A549 (cell line): ENCODE results near the gene CACTIN. TPM values are rescaled to one million over a fixed set of nuclear protein-coding genes. Genes with fewer than 3 reads are reported as not detected.

Experiments
- ATAC-seq, 2 experiments: fragments of 200-7000 bp in 1 of 2; fragments of >200 bp in 1 of 2; cut with Nextera tagmentation in 1 of 2; cut with Tn5 transposase in 1 of 2; 3 replicates each; pipeline versions ENCODE4 v1.8.0 to v1.9.1; 2018 to 2020; ENCODE audit warnings: mild to moderate bottlenecking in 1 of 2, moderate library complexity in 1 of 2
- CTCF ChIA-PET: fragments of 300-600 bp; sonication (Branson Sonifier 250); formaldehyde crosslinking; extraction: SDS; loops from one replicate; lab custom pipeline; 2021; ENCODE audit warnings: antibody characterized with exemption, inconsistent platforms; lab: Yijun Ruan, JAX
- POLR2A ChIA-PET: fragments of 350-600 bp; formaldehyde crosslinking; extraction: SDS; loops from one replicate; lab custom pipeline; 2021; ENCODE audit warnings: antibody characterized with exemption, inconsistent platforms; lab: Yijun Ruan, JAX
- DNase-seq, 2 experiments: peaks; one replicate each; pipeline versions ENCODE4 v3.0.0 to v3.0.0-alpha.2; 2011 to 2016; ENCODE audit warnings: low read depth in 1 of 2, low spot score in 1 of 2
- FAIRE-seq: peaks from 2 replicates; lab custom pipeline; 2011; peaks lifted over from hg19 to GRCh38; lab: Jason Lieb, UNC
- H3K27ac ChIP-seq, 2 experiments: fragments of >200 bp; sonication (Bioruptor Twin); formaldehyde crosslinking; 3 replicates each; pipeline ENCODE4 v1.5.1; 2016 to 2017
- H3K4me1 ChIP-seq: fragments of >200 bp; sonication (Bioruptor Twin); formaldehyde crosslinking; 3 replicates; pipeline ENCODE4 v1.6.1; 2016
- H3K4me2 ChIP-seq: fragments of >200 bp; sonication (Bioruptor Twin); formaldehyde crosslinking; 3 replicates; pipeline ENCODE4 v1.6.1; 2016
- H3K4me3 ChIP-seq: fragments of >200 bp; sonication (Bioruptor Twin); formaldehyde crosslinking; 3 replicates; pipeline ENCODE4 v1.5.1; 2016
- H3K9me3 ChIP-seq: fragments of >200 bp; sonication (Bioruptor Twin); formaldehyde crosslinking; 3 replicates; pipeline ENCODE4 v1.6.1; 2016
- CBX8 ChIP-seq: fragments of 200-600 bp; sonication (generic); IDR thresholded peaks from 2 replicates; pipeline ENCODE4 v1.6.1; 2016
- CEBPB ChIP-seq, 2 experiments: fragments of >200 bp in 1 of 2; sonication (Bioruptor Twin) in 1 of 2; formaldehyde crosslinking in 1 of 2; IDR thresholded peaks; 2 replicates each; pipeline ENCODE4 v1.6.1; 2012 to 2016
- CHD4 ChIP-seq: fragments of 200-600 bp; sonication (generic); IDR thresholded peaks from 2 replicates; pipeline ENCODE4 v1.6.1; 2016; ENCODE audit warnings: antibody characterized with exemption, mild to moderate bottlenecking, borderline replicate concordance
- EHF ChIP-seq: fragments of 250-450 bp; sonication (Bioruptor Pico); IDR thresholded peaks from 2 replicates; pipeline ENCODE4 v1.5.0; 2020; ENCODE audit warnings: mild to moderate bottlenecking
- ESRRA ChIP-seq: fragments of 150-350 bp; IDR thresholded peaks from 2 replicates; pipeline ENCODE4 v1.6.1; 2014; ENCODE audit warnings: mild to moderate bottlenecking, low read length, borderline replicate concordance
- FOSB ChIP-seq: fragments of 250-450 bp; sonication (Bioruptor Pico); IDR thresholded peaks from 2 replicates; pipeline ENCODE4 v1.5.0; 2020; ENCODE audit warnings: mild to moderate bottlenecking, moderate library complexity
- GATA3 ChIP-seq: IDR thresholded peaks from 2 replicates; pipeline ENCODE4 v1.6.1; 2012; ENCODE audit warnings: borderline replicate concordance
- HEYL ChIP-seq: fragments of 250-450 bp; sonication (Bioruptor Pico); IDR thresholded peaks from 2 replicates; pipeline ENCODE4 v1.8.0; 2021; ENCODE audit warnings: mild to moderate bottlenecking, moderate library complexity
- HOXB13 ChIP-seq: fragments of 250-450 bp; sonication (Bioruptor Pico); IDR thresholded peaks from 2 replicates; pipeline ENCODE4 v1.5.0; 2020; ENCODE audit warnings: low read depth, mild to moderate bottlenecking, moderate library complexity
- JUN ChIP-seq, 2 experiments: fragments of >200 bp; sonication (Bioruptor Twin); formaldehyde crosslinking; IDR thresholded peaks; 2 replicates in 1 of 2; 3 replicates in 1 of 2; pipeline ENCODE4 v1.6.1; 2016 to 2017
- JUNB ChIP-seq: fragments of >200 bp; sonication (Bioruptor Twin); formaldehyde crosslinking; IDR thresholded peaks from 2 replicates; pipeline ENCODE4 v1.6.1; 2016
- KDM1A ChIP-seq: fragments of 200-600 bp; sonication (generic); IDR thresholded peaks from 2 replicates; pipeline ENCODE4 v1.6.1; 2016; ENCODE audit warnings: low read depth, mild to moderate bottlenecking
- MAZ ChIP-seq: fragments of 150-350 bp; IDR thresholded peaks from 2 replicates; pipeline ENCODE4 v1.6.1; 2014; ENCODE audit warnings: antibody characterized with exemption, low read depth, low read length, borderline replicate concordance
- MYC ChIP-seq: IDR thresholded peaks from 2 replicates; pipeline ENCODE4 v1.6.1; 2012; ENCODE audit warnings: mild to moderate bottlenecking, inconsistent platforms, low read length, improper control_type of control experiment, borderline replicate concordance
- NPAS2 ChIP-seq: fragments of 250-450 bp; sonication (Bioruptor Pico); IDR thresholded peaks from 2 replicates; pipeline ENCODE4 v1.8.0; 2022; ENCODE audit warnings: mild to moderate bottlenecking, moderate library complexity, borderline replicate concordance
- POLR2AphosphoS2 ChIP-seq: conservative IDR thresholded peaks from 2 replicates; pipeline ENCODE4 v1.6.1; 2012; ENCODE audit warnings: low read length, improper control_type of control experiment, inconsistent platforms
- RCOR1 ChIP-seq: fragments of 150-350 bp; IDR thresholded peaks from 2 replicates; pipeline ENCODE4 v1.6.1; 2014; ENCODE audit warnings: antibody characterized with exemption, low read length, low read depth
- RFX5 ChIP-seq: fragments of 450-650 bp; IDR thresholded peaks from 2 replicates; pipeline ENCODE4 v1.7.1; 2014; ENCODE audit warnings: antibody characterized with exemption, mild to moderate bottlenecking, moderate library complexity
- RNF2 ChIP-seq: fragments of 200-600 bp; sonication (generic); IDR thresholded peaks from 2 replicates; pipeline ENCODE4 v1.6.1; 2016; ENCODE audit warnings: low read depth, mild to moderate bottlenecking, antibody characterized with exemption, moderate library complexity, borderline replicate concordance
- ZC3H11A ChIP-seq: fragments of 450-650 bp; IDR thresholded peaks from 2 replicates; pipeline ENCODE4 v1.6.1; 2014; ENCODE audit warnings: antibody characterized with exemption, mild to moderate bottlenecking
- ZNF302 ChIP-seq: fragments of 250-450 bp; sonication (Bioruptor Pico); IDR thresholded peaks from 2 replicates; pipeline ENCODE4 v1.9.0; 2021; ENCODE audit warnings: inconsistent platforms, mild to moderate bottlenecking, moderate library complexity
- ZSCAN20 ChIP-seq: fragments of 250-450 bp; sonication (Bioruptor Pico); IDR thresholded peaks from 2 replicates; pipeline ENCODE4 v1.8.0; 2022; ENCODE audit warnings: mild to moderate bottlenecking, moderate library complexity
- WGBS: methylation state at CpG from one replicate; pipeline ENCODE4 v1.1.6; 2017; ENCODE audit errors: missing lambda C conversion rate; 5-methylcytosine and 5-hydroxymethylcytosine counted together
- polyA plus RNA-seq, 4 experiments: library from polyadenylated mRNA; depleted of rRNA in 3 of 4; stranded (reverse); fragments of >200 nt; fragmentation: RNase III in 1 of 4; extraction: RNeasy Plus Mini Kit Qiagen cat#74134 plus additional on column Dnase treatment in 1 of 4; gene quantifications; 2 replicates in 3 of 4; 3 replicates in 1 of 4; pipeline ENCODE4 v1.2.3, GENCODE V29; 2011 to 2017
- TF ChIP-seq, protein P1 (sequence below): fragments of 150-350 bp; IDR thresholded peaks from 2 replicates; pipeline ENCODE4 v1.6.1; 2014; ENCODE audit warnings: low read depth, mild to moderate bottlenecking, low read length
- TF ChIP-seq, protein P2 (sequence below): fragments of >200 bp; sonication (Bioruptor Twin); formaldehyde crosslinking; IDR thresholded peaks from 3 replicates; pipeline ENCODE4 v1.6.1; 2016

The CACTIN gene
- polyA plus RNA-seq, 2 of the 4 experiments (the other 2 are of a cell fraction) = 8.3 to 14.9 TPM

DNA sequence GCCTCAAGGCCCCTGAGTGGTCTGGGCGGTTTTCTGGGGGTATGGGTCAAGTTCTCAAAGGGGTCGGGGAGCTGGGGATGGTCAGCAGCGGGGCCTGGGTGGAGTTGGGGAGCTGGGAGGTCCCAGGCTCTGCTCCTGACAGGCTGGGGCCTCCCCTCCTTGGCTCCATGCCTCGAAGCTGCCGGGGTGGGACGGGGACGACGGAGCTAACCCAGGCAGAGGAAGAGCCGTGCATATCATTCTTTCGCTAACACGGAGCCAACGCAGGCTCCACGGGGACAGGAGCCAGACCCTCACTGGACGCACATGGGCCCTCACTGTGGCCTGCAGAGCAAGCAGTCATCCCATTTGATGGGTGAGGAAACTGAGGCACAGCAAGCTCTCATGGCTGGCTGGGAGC lies 25.8 kb upstream of the CACTIN start:
- no peaks in the 10 kb centered on the region for H3K4me1 ChIP-seq
- ATAC-seq = no peak
- 97% methylated on average over 6 of the region's 14 CpGs for WGBS
- no peak overlapping the region for H3K4me3 ChIP-seq
- CTCF ChIA-PET = interaction anchor here (1.3 kb wide), 1 partner anchor 14 kb away, joined by 3 read pairs; no protein-coding TSS in a partner anchor
- POLR2A ChIA-PET = no interaction called here
- no peak for DNase-seq
- no peak overlapping the region for H3K27ac ChIP-seq
- H3K4me2 ChIP-seq = no peak overlapping the region
- H3K9me3 ChIP-seq = no peaks in the 10 kb centered on the region
- no peak for FAIRE-seq
- no peak for TF ChIP-seq EHF (CRISPR knock-in tag)
- TF ChIP-seq CBX8 = no peak
- TF ChIP-seq ZC3H11A = no peak
- no peak for TF ChIP-seq MAZ
- TF ChIP-seq, protein P1, sequence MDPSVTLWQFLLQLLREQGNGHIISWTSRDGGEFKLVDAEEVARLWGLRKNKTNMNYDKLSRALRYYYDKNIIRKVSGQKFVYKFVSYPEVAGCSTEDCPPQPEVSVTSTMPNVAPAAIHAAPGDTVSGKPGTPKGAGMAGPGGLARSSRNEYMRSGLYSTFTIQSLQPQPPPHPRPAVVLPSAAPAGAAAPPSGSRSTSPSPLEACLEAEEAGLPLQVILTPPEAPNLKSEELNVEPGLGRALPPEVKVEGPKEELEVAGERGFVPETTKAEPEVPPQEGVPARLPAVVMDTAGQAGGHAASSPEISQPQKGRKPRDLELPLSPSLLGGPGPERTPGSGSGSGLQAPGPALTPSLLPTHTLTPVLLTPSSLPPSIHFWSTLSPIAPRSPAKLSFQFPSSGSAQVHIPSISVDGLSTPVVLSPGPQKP = no peak
- TF ChIP-seq, protein P2, sequence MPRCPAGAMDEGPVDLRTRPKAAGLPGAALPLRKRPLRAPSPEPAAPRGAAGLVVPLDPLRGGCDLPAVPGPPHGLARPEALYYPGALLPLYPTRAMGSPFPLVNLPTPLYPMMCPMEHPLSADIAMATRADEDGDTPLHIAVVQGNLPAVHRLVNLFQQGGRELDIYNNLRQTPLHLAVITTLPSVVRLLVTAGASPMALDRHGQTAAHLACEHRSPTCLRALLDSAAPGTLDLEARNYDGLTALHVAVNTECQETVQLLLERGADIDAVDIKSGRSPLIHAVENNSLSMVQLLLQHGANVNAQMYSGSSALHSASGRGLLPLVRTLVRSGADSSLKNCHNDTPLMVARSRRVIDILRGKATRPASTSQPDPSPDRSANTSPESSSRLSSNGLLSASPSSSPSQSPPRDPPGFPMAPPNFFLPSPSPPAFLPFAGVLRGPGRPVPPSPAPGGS = no peak
- TF ChIP-seq ESRRA = no peak
- no peak for TF ChIP-seq JUN (IDR thresholded peaks at IDR 0.05)
- no peak for TF ChIP-seq CHD4
- TF ChIP-seq MYC = no peak
- TF ChIP-seq RCOR1 = no peak
- TF ChIP-seq JUNB = no peak

DNA sequence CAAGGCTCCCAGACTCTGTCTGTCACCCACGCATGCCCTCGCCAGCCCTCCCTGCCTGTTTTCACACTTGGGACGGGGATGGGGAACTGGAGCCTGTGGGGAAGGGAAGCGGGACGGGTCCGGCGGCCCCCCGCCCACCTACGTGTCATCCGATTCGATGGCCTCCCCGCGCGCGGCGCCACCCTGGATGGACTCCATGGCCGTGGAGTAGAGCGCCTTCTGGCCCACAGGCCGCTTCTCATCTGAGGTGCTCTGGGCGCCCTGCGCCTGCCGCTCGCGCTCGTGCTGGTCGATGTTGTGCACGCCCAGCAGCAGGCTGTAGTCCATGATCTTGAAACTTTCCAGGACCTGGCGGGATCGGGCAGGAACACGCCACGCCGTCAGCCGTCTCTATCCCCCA lies 25.1 kb upstream of the CACTIN start:
- 91% methylated on average over 9 of the region's 33 CpGs for WGBS
- H3K4me2 ChIP-seq = no peak overlapping the region
- no peak for ATAC-seq
- H3K9me3 ChIP-seq = no peaks in the 10 kb centered on the region
- POLR2A ChIA-PET = no interaction called here
- no peak for FAIRE-seq
- DNase-seq = no peak
- no peak for TF ChIP-seq MAZ
- no peak for TF ChIP-seq CEBPB (IDR thresholded peaks at IDR 0.05)
- no peak for TF ChIP-seq KDM1A
- TF ChIP-seq NPAS2 (CRISPR knock-in tag) = no peak
- TF ChIP-seq RNF2 = no peak
- no peak for TF ChIP-seq HOXB13
- no peak for TF ChIP-seq POLR2AphosphoS2
- no peak for TF ChIP-seq ZNF302 (CRISPR knock-in tag)
- TF ChIP-seq, all 56 proteins: peak for 0
- no peaks in the 10 kb centered on the region for H3K4me1 ChIP-seq
- CTCF ChIA-PET = interaction anchor here (1.3 to 1.7 kb wide), 2 partner anchors 14 to 15 kb away, joined by 3 to 9 read pairs; no protein-coding TSS in a partner anchor
- no peak overlapping the region for H3K4me3 ChIP-seq
- no peak overlapping the region for H3K27ac ChIP-seq

DNA sequence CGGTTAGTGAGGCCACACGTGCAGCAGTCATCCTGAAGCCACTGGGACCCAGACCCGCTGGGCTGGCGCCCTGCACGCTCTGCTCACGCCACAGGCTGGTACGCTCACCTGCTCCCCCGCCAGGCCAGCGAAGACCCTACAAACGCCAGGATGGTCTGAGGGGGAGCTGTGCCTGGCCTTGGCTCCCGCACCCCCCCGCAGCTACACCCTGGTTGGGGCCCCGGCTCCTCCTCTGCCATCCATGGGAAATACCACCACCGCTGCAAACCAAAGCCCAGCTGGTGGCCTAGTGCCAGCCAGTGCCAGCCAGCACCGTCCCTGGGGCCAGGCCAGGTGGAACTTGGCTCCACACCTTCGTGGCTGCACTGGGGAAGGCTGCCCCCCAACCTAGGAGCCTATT lies 23.3 kb upstream of the CACTIN start:
- no peaks in the 10 kb centered on the region for H3K4me1 ChIP-seq
- no peak overlapping the region for H3K4me3 ChIP-seq
- H3K27ac ChIP-seq = no peak overlapping the region
- no peak overlapping the region for H3K4me2 ChIP-seq
- no peaks in the 10 kb centered on the region for H3K9me3 ChIP-seq
- TF ChIP-seq GATA3 (no peak), HEYL (no peak), FOSB (CRISPR knock-in tag) (no peak), KDM1A (no peak), ZC3H11A (no peak), RFX5 (no peak), ZSCAN20 (no peak)
- FAIRE-seq (no peak), DNase-seq (no peak), ATAC-seq (no peak)
- POLR2A ChIA-PET = no interaction called here
- CTCF ChIA-PET = interaction anchor here (1.7 kb wide), 1 partner anchor 16 kb away, joined by 9 read pairs; no protein-coding TSS in a partner anchor
- WGBS = 100% methylated on average over 6 of the region's 16 CpGs
